Small intestine (tissue), 7 donors: ENCODE results near the gene HMGA1. TPM values are rescaled to one million over a fixed set of nuclear protein-coding genes. Genes with fewer than 3 reads are reported as not detected.
A peak's percentile ranks its signal among the peaks of the same experiment; 100 is the strongest.

Source experiments
- DNase-seq, 2 donors: peaks; one replicate each; pipeline versions ENCODE4 v3.0.0 to v3.0.0-alpha.2; 2013
- FAIRE-seq: peaks from 2 replicates; lab custom pipeline; 2012; peaks lifted over from hg19 to GRCh38; lab: Jason Lieb, UNC
- H3K27ac ChIP-seq, 3 donors: one replicate each; pipeline ENCODE4 v1.5.1; 2013; ENCODE audit warnings: low read length in 2 of 3, mild to moderate bottlenecking in 2 of 3, control low read depth in 1 of 3, inconsistent platforms in 1 of 3, low read depth in 1 of 3, moderate library complexity in 1 of 3
- H3K27me3 ChIP-seq, 3 donors: one replicate each; pipeline ENCODE4 v1.6.1; 2013; ENCODE audit warnings: low read length in 3 of 3, inconsistent platforms in 1 of 3; ENCODE audit not compliant: control insufficient read depth in 3 of 3, insufficient read depth in 3 of 3
- H3K36me3 ChIP-seq, 3 donors: one replicate each; pipeline ENCODE4 v1.6.1; 2013; ENCODE audit warnings: low read length in 3 of 3, inconsistent platforms in 1 of 3, low read depth in 1 of 3, mild to moderate bottlenecking in 1 of 3, moderate library complexity in 1 of 3; ENCODE audit not compliant: control insufficient read depth in 3 of 3, insufficient read depth in 2 of 3
- H3K4me1 ChIP-seq, 3 donors: one replicate each; pipeline ENCODE4 v1.6.1; 2013; ENCODE audit warnings: low read length in 2 of 3, inconsistent platforms in 1 of 3, low read depth in 1 of 3, mild to moderate bottlenecking in 1 of 3, moderate library complexity in 1 of 3; ENCODE audit not compliant: control insufficient read depth in 3 of 3, insufficient read depth in 2 of 3
- H3K4me3 ChIP-seq, 3 donors: one replicate each; pipeline ENCODE4 v1.5.1; 2013; ENCODE audit warnings: low read length in 3 of 3, control low read depth in 1 of 3, inconsistent platforms in 1 of 3, low read depth in 1 of 3, mild to moderate bottlenecking in 1 of 3, moderate library complexity in 1 of 3
- H3K9me3 ChIP-seq, 2 donors: one replicate each; pipeline ENCODE4 v1.6.1; 2013; ENCODE audit warnings: low read depth in 1 of 2, low read length in 1 of 2; ENCODE audit not compliant: control insufficient read depth in 2 of 2, insufficient read depth in 1 of 2
- WGBS, 3 donors: extraction: QIAGEN DNeasy Blood & Tissue Kit; methylation state at CpG; one replicate each; pipeline ENCODE4 v1.1.7; 2013; 5-methylcytosine and 5-hydroxymethylcytosine counted together
- polyA plus RNA-seq, 4 donors: library from polyadenylated mRNA; stranded (reverse) in 3 of 4; unstranded in 1 of 4; fragments of 200-250 nt in 3 of 4; fragments of 120-200 nt in 1 of 4; gene quantifications; one replicate each; pipeline versions ENCODE4 v1.2.1 to v1.2.3, GENCODE V29; 2013
- donor health status: healthy with polysubstance abuse.
- donor health status: control.
- donor health status: control.
- donor health status: Bipolar disorder and iron deficiency.
- donor health status: healthy.

HMGA1 gene
- polyA plus RNA-seq, 4 donors, result 77.6 to 476 (median 170) TPM

DNA sequence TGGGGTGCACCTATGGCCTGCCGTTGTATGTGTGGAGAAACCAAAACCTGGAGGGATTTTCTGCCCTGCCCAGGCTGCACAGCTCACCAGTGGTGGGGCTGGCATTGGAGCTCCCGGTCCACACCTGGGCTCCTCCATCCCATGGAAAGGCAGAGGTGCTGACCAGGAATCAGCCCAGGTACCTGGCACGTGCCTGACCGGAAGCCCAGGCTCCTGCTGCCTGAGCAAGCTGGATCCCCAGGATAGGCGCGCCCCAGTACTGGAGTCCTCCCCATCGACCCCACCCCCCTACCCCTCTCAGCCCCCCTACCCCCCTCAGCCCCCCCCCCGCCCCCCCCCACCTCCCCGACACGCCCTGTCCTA, 39.9 kb upstream of the HMGA1 start:
- FAIRE-seq, result no peak
- Histone ChIP-seq H3K36me3 (no peaks in the 10 kb centered on the region), H3K27ac (no peak overlapping the region), H3K4me3 (peak overlapping the region in 2 of 3 donors; percentile 53 to 63), H3K27me3 (peaks cover 0 to 9% (median 0%) of the 10 kb centered on the region in 3 donors), H3K4me1 (peaks cover 0 to 9% (median 2%) of the 10 kb centered on the region in 3 donors), H3K9me3 (no peaks in the 10 kb centered on the region)
- DNase-seq, result no peak
- 23 to 64% (median 52%) methylated on average over 4 to 10 of the region's 10 CpGs for WGBS, 3 donors

GRCh38 chr6:34200340-34200971, 36.2 kb upstream of the HMGA1 start:
- 66 to 69% (median 69%) methylated on average over 5 of the region's 5 CpGs for WGBS, 3 donors
- H3K27me3 ChIP-seq, result peaks cover 0 to 4% (median 0%) of the 10 kb centered on the region in 3 donors
- H3K4me1 ChIP-seq, result peaks cover 0 to 9% (median 2%) of the 10 kb centered on the region in 3 donors
- H3K4me3 ChIP-seq, result no peak overlapping the region
- DNase-seq (no peak), FAIRE-seq (no peak)
- H3K36me3 ChIP-seq, result no peaks in the 10 kb centered on the region
- no peak overlapping the region for H3K27ac ChIP-seq
- H3K9me3 ChIP-seq, result no peaks in the 10 kb centered on the region

DNA sequence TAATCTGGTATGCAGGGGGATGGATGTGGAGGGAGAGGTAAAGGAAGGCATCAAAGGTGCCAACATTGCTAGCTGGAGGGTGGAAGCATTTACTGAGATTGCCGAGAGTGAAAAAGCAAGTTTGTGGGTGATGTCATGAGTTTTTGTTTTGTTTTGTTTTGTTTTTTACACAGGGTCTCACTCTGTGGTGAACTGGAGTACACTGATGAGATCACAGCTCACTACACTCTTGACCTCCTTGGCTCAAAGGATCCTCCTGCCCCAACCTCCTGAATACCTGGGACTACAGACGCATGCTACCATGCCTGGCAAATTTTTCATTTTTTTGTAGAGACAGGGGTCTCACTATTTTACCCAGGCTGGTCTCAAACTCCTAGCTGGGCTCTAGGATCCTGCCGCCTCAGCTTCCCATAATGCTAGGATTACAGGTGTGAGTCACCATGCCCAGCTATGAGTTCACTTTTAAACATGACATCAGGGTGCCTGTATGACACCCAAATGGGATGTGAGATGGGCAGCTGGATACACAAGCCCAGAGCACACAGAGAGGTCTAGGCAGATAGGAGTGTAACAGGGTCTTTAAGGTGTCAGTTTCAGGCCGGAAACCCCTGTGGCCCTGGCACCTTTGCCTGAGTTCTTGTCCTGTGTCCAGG, 35.1 kb upstream of the HMGA1 start:
- no peak for FAIRE-seq
- no peak for DNase-seq
- 83 to 91% (median 90%) methylated on average over 4 of the region's 4 CpGs for WGBS, 3 donors
- Histone ChIP-seq H3K9me3 (no peaks in the 10 kb centered on the region), H3K27me3 (peaks cover 0 to under 1% (median 0%) of the 10 kb centered on the region in 3 donors), H3K36me3 (no peaks in the 10 kb centered on the region), H3K4me3 (no peak overlapping the region), H3K27ac (no peak overlapping the region), H3K4me1 (peaks cover 0 to 2% (median 2%) of the 10 kb centered on the region in 3 donors)

DNA sequence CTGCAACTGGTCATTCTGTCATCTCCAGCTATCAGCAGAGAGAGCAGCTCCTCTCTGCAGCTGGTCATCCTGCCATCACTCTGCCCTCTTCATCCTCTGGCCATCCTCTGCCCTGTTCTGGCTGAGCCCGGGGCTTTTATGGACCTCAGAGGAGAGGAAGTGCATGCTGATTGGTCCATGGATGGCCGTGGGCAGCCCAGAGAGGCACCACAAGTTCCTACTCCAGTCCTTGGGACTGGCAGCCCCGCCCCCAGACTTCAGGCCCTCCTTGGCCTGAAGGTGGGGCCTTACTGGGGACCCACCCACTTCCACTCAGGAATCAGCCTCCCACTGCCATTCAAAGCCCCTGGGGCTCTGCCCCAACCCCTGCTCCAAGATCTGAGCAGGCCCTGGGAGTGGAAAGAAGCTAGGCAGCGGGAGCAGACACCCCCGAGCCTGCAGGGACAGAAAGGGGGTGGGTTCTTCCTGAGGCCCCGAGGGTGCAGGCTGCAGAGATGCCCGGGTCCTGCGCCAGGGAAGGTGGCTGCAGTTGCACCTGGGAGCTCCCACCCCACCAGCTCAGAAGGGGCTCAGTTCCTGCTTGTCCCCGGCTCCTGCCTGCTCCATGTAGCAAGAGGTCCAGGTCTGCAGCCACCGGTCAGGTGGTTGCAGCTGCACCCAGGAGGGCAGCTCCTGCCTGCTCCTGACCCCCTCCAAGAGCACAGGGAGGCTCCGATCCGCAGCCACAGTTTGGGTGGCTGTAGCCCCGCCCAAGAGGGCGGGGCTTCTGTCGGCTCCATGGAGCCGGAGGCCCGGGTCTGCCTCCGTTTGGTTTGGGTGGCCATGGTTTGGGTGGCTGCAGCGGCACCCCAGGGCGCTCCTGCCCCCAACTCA, 34.1 kb upstream of the HMGA1 start:
- DNase-seq (no peak), FAIRE-seq (no peak)
- no peaks in the 10 kb centered on the region for H3K27me3 ChIP-seq

DNA sequence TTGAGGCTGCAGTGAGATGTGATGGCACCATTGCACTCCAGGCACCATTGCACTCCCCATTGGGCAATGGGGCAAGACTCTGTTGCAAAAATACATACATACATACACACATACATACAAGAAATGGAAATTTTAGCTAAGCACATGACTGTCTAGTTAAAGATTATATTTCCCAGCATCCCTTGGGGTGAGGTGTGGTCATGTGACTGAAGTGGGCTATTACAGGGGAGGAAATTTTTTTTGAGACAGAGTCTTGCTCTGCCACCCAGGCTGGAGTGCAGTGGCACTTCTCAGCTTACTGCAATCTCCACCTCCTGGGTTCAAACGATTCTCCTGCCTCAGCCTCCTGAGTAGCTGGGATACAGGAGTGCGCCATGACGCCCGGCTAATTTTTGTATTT, 32.0 kb upstream of the HMGA1 start:
- 81 to 96% (median 95%) methylated on average over 4 of the region's 4 CpGs for WGBS, 3 donors
- H3K36me3 ChIP-seq, result no peaks in the 10 kb centered on the region
- FAIRE-seq, result no peak
- no peaks in the 10 kb centered on the region for H3K9me3 ChIP-seq
- no peaks in the 10 kb centered on the region for H3K27me3 ChIP-seq
- no peak overlapping the region for H3K4me3 ChIP-seq
- no peaks in the 10 kb centered on the region for H3K4me1 ChIP-seq
- H3K27ac ChIP-seq, result no peak overlapping the region
- no peak for DNase-seq

More for the DNA sequence above, 34.1 kb upstream of the HMGA1 start:
- no peaks in the 10 kb centered on the region for H3K4me1 ChIP-seq
- H3K9me3 ChIP-seq, result no peaks in the 10 kb centered on the region
- H3K27ac ChIP-seq, result no peak overlapping the region
- 65 to 80% (median 79%) methylated on average over 18 to 20 of the region's 20 CpGs for WGBS, 3 donors
- no peaks in the 10 kb centered on the region for H3K36me3 ChIP-seq
- H3K4me3 ChIP-seq, result no peak overlapping the region

DNA sequence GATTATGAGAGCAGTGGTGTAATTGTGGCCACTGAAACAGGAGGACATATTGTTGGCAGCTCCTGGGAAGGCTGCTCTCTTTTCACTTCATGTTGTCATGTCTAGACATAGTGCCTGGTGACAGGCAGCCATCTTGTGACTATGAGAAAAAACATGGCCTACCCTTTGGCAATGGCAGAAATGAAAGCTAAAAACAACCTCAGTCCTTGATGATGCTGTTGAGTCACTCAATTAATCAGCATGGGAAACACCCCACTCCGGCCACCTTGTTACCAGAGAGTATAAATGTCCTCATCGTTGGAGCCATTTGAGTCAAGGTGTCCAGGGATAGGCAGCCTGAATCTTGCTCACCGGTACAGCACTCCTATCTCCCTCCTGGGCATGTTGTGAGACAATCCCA, 31.2 kb upstream of the HMGA1 start:
- Histone ChIP-seq H3K36me3 (no peaks in the 10 kb centered on the region), H3K27ac (no peak overlapping the region), H3K4me1 (no peaks in the 10 kb centered on the region), H3K4me3 (no peak overlapping the region), H3K27me3 (no peaks in the 10 kb centered on the region), H3K9me3 (no peaks in the 10 kb centered on the region)
- WGBS, 3 donors, result 88 to 94% (median 92%) methylated on average over 3 of the region's 3 CpGs
- DNase-seq (no peak), FAIRE-seq (no peak)

DNA sequence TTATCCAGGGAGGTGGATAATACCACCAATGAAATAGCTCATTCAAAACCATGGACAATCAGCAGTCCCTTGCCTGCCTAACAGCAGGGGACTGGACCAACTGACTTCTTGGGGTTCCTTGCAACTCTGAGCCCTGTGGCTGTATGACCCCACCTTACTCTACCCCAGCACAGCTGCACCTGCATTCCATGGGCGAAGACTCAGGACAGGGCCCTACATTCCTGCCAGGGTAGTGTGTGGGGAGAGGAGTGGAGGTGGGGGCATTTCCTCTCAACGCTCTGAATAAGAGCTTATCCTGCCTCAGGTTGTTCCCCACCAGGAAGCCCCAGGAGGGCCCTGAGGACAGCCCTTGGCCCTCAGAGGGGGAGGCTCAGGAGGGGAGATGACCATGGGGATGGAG, 30.8 kb upstream of the HMGA1 start:
- FAIRE-seq (no peak), DNase-seq (no peak)
- Histone ChIP-seq H3K27me3 (no peaks in the 10 kb centered on the region), H3K27ac (no peak overlapping the region), H3K4me1 (no peaks in the 10 kb centered on the region), H3K4me3 (no peak overlapping the region), H3K9me3 (no peaks in the 10 kb centered on the region), H3K36me3 (no peaks in the 10 kb centered on the region)
- 84 to 94% (median 94%) methylated on average over 2 of the region's 2 CpGs for WGBS, 3 donors

DNA sequence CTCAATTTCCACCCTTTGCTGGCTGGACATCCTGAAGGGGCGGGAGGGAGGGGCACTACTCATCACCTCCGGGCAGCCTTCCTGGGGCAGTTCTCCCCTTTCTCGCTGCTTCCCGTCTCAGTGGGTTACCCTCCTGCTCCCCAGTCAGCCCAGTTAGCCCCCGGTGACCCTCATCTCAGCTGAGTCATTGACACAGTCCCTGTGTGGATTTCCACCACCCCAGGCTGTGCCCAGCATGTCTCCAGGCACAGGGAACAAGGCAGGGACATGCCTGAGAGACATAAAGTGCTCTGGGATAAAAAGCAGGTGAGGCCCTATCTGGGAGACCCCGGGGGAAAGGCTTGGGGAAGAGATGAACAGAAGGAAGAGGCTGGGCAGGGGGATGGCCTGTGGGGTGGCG, 29.9 kb upstream of the HMGA1 start:
- Histone ChIP-seq H3K4me1 (no peaks in the 10 kb centered on the region), H3K4me3 (no peak overlapping the region), H3K27me3 (no peaks in the 10 kb centered on the region), H3K36me3 (no peaks in the 10 kb centered on the region), H3K27ac (no peak overlapping the region), H3K9me3 (no peaks in the 10 kb centered on the region)
- FAIRE-seq, result no peak
- 74 to 83% (median 83%) methylated on average over 7 of the region's 7 CpGs for WGBS, 3 donors
- no peak for DNase-seq
